DND-41 (cell line): ENCODE results near the gene SLC22A25.

ENCODE experiments used
- ATAC-seq: fragments of 200-7000 bp; cut with Tn5 transposase; 3 replicates; pipeline ENCODE4 v1.9.1; 2021; ENCODE audit warnings: low read depth; ENCODE audit not compliant: insufficient read depth
- DNase-seq: peaks from one replicate; pipeline ENCODE4 v3.0.0-alpha.2; 2020
- H2AFZ ChIP-seq: 2 replicates; pipeline ENCODE4 v1.6.0; 2012; ENCODE audit warnings: low read depth, low read length
- H3K27ac ChIP-seq: 2 replicates; pipeline ENCODE4 v1.5.1; 2012; ENCODE audit warnings: low read length, inconsistent platforms
- H3K27me3 ChIP-seq: fragments of 200-600 bp; sonication (generic); 2 replicates; pipeline ENCODE4 v1.6.0; 2012; ENCODE audit warnings: low read length, mild to moderate bottlenecking, inconsistent platforms; ENCODE audit not compliant: insufficient read depth, poor library complexity
- H3K36me3 ChIP-seq: 2 replicates; pipeline ENCODE4 v1.5.1; 2012; ENCODE audit warnings: low read length, inconsistent platforms; ENCODE audit not compliant: insufficient read depth
- H3K4me1 ChIP-seq: 2 replicates; pipeline ENCODE4 v1.5.1; 2012; ENCODE audit warnings: mild to moderate bottlenecking, low read length; ENCODE audit not compliant: insufficient read depth
- H3K4me2 ChIP-seq: 2 replicates; pipeline ENCODE4 v1.6.0; 2012; ENCODE audit warnings: mild to moderate bottlenecking, moderate library complexity, low read length, inconsistent platforms; ENCODE audit not compliant: insufficient read depth
- H3K4me3 ChIP-seq, 2 experiments: fragments of 200-600 bp in 1 of 2; shearing (Covaris generic) in 1 of 2; 2 replicates each; pipeline ENCODE4 v1.5.1; 2012 to 2016; ENCODE audit warnings: inconsistent platforms in 2 of 2, low read length in 2 of 2, mild to moderate bottlenecking in 2 of 2, low read depth in 1 of 2, moderate library complexity in 1 of 2
- H3K79me2 ChIP-seq: 2 replicates; pipeline ENCODE4 v1.6.0; 2012; ENCODE audit warnings: low read length, inconsistent platforms; ENCODE audit not compliant: insufficient read depth
- H3K9ac ChIP-seq: 2 replicates; pipeline ENCODE4 v1.6.0; 2012; ENCODE audit warnings: low read depth, mild to moderate bottlenecking, inconsistent platforms, low read length, moderate library complexity
- H3K9me3 ChIP-seq: 2 replicates; pipeline ENCODE4 v1.5.1; 2012; ENCODE audit warnings: low read length, moderate library complexity, mild to moderate bottlenecking, inconsistent platforms; ENCODE audit not compliant: insufficient read depth, severe bottlenecking
- H4K20me1 ChIP-seq: 2 replicates; pipeline ENCODE4 v1.6.0; 2012; ENCODE audit warnings: low read length; ENCODE audit not compliant: insufficient read depth
- CTCF ChIP-seq: IDR thresholded peaks from 2 replicates; pipeline ENCODE4 v1.5.1; 2012; ENCODE audit warnings: borderline replicate concordance, low read length, moderate library complexity, mild to moderate bottlenecking; ENCODE audit not compliant: poor library complexity, severe bottlenecking; ENCODE audit errors: extremely low read depth
- EZH2 ChIP-seq: IDR thresholded peaks from 3 replicates; pipeline ENCODE4 v1.6.1; 2012; ENCODE audit warnings: borderline replicate concordance, low read depth, mild to moderate bottlenecking, moderate library complexity, low read length, inconsistent platforms; ENCODE audit not compliant: severe bottlenecking

SLC22A25 gene

GRCh38 chr11:63262547-63262946, 19.1 kb upstream of the SLC22A25 start:
- DNase-seq, result no peak
- Histone ChIP-seq H3K4me1 (no peaks in the 10 kb centered on the region), H2AFZ (no peak overlapping the region), H4K20me1 (no peaks in the 10 kb centered on the region), H3K4me2 (no peak overlapping the region), H3K9ac (no peak overlapping the region), H3K27me3 (no peaks in the 10 kb centered on the region), H3K79me2 (no peaks in the 10 kb centered on the region), H3K27ac (no peak overlapping the region), H3K9me3 (no peaks in the 10 kb centered on the region), H3K4me3 (no peak overlapping the region), H3K36me3 (no peaks in the 10 kb centered on the region)
- no peak for ATAC-seq
- no peak for TF ChIP-seq EZH2
- TF ChIP-seq CTCF, result no peak

GRCh38 chr11:63251312-63251711, 7.9 kb upstream of the SLC22A25 start:
- no peaks in the 10 kb centered on the region for H3K4me1 ChIP-seq
- H3K27ac ChIP-seq, result no peak overlapping the region
- no peak overlapping the region for H2AFZ ChIP-seq
- H4K20me1 ChIP-seq, result no peaks in the 10 kb centered on the region
- DNase-seq (no peak), ATAC-seq (no peak)
- no peaks in the 10 kb centered on the region for H3K79me2 ChIP-seq
- no peak overlapping the region for H3K4me3 ChIP-seq
- no peak overlapping the region for H3K4me2 ChIP-seq
- no peaks in the 10 kb centered on the region for H3K9me3 ChIP-seq
- H3K36me3 ChIP-seq, result no peaks in the 10 kb centered on the region
- TF ChIP-seq EZH2, result no peak
- no peak for TF ChIP-seq CTCF
- H3K27me3 ChIP-seq, result peaks cover 4% of the 10 kb centered on the region
- H3K9ac ChIP-seq, result no peak overlapping the region

GRCh38 chr11:63250162-63251050, 7.0 kb upstream of the SLC22A25 start:
- H3K79me2 ChIP-seq, result no peaks in the 10 kb centered on the region
- no peak overlapping the region for H3K9ac ChIP-seq
- ATAC-seq (no peak), DNase-seq (no peak)
- TF ChIP-seq EZH2, result no peak
- no peak for TF ChIP-seq CTCF
- H4K20me1 ChIP-seq, result no peaks in the 10 kb centered on the region
- no peak overlapping the region for H3K4me3 ChIP-seq
- H3K4me1 ChIP-seq, result no peaks in the 10 kb centered on the region
- H3K4me2 ChIP-seq, result no peak overlapping the region
- no peak overlapping the region for H2AFZ ChIP-seq
- H3K27ac ChIP-seq, result no peak overlapping the region
- H3K27me3 ChIP-seq, result peaks cover 6% of the 10 kb centered on the region
- H3K9me3 ChIP-seq, result no peaks in the 10 kb centered on the region
- no peaks in the 10 kb centered on the region for H3K36me3 ChIP-seq
